ENCODE data around the gene PTPRN. TPM values are rescaled to one million over a fixed set of nuclear protein-coding genes. Genes with fewer than 3 reads are reported as not detected.
A peak's percentile ranks its signal among the peaks of the same experiment; 100 is the strongest.

PTPRN gene
- total and polyA plus RNA-seq, 9 of the 15 experiments (the other 6 are each of a cell fraction or from before 2014, with no cell fraction given), result 0.15 to 2.4 (median 0.43) TPM; not detected in 1

- Histone ChIP-seq H3K27me3 (ENCODE audit: control insufficient read depth in 2 of 2, insufficient read depth in 2 of 2, low read length in 2 of 2) (no peaks in the 10 kb centered on the region), H3K4me3 (no peak overlapping the region), H3K9me3 (replicated peaks; ENCODE audit: control insufficient read depth, insufficient read depth, low read depth, low read length) (no peaks in the 10 kb centered on the region), H3K27ac (ENCODE audit: extremely low read depth, low read depth, low read length) (peak overlapping the region; percentile 2; the same call in 1 of the 3 replicates), H3K4me1 (replicated peaks in 1 of 2; ENCODE audit: control insufficient read depth in 2 of 2, insufficient read depth in 2 of 2, low read length in 2 of 2) (peaks cover 44 to 67% of the 10 kb centered on the region in 2 experiments), H3K9ac (ENCODE audit: insufficient read depth in 1 of 2, low read depth in 2 of 2, low read length in 2 of 2) (peak overlapping the region; percentile 11 to 48; a peak in 3 of 4 replicates), H3K79me2 (ENCODE audit: control insufficient read depth, insufficient read depth, low read length) (no peaks in the 10 kb centered on the region), H3K9me1 (ENCODE audit: control insufficient read depth, insufficient read depth, low read length) (peaks cover 5% of the 10 kb centered on the region), H3K4me2 (ENCODE audit: insufficient read depth, low read length) (peak overlapping the region; percentile 90; the same call in 1 of the 2 replicates), H2AFZ (ENCODE audit: low read depth, low read length) (peak overlapping the region; percentile 91; the same call in 1 of the 2 replicates), H3K36me3 (ENCODE audit: control insufficient read depth, insufficient read depth, low read length) (no peaks in the 10 kb centered on the region), H4K20me1 (replicated peaks; ENCODE audit: control insufficient read depth, insufficient read depth, low read length) (no peaks in the 10 kb centered on the region)
- BruUV-seq (replicated peaks), result no TSS peak
- no peak for ATAC-seq
- in situ Hi-C loops (cut with MboI) (no loop called here), intact Hi-C loops (cut with micrococcal nuclease) (no loop called here)
- no peak for DNase-seq (ENCODE audit: extremely low read depth in 1 of 4, low spot score in 3 of 4)
- FAIRE-seq, result no peak
- 71% methylated on average over 4 of the region's 4 CpGs for WGBS (ENCODE audit: insufficient coverage, low coverage, missing lambda C conversion rate)
- ChIA-PET POLR2A (interaction anchor here (0.7 to 1.3 kb wide), 4 partner anchors 10 to 36 kb away, joined by 3 to 7 read pairs (median 4); partner anchors contain the start of genes GLB1L, STK16 and TUBA4A), CTCF (ENCODE audit: low intra/inter-chr PET ratio) (interaction anchor here (4.3 kb wide), 1 partner anchor 15 kb away, joined by 28 read pairs; no protein-coding TSS in a partner anchor)
- no peak for TF ChIP-seq ZZZ3 (IDR thresholded peaks at IDR 0.05)
- TF ChIP-seq USF1 (CRISPR knock-in tag; IDR thresholded peaks at IDR 0.05), result 0 out of 2 replicates have a peak, but pooled peaks have one; percentile 13
- no peak for TF ChIP-seq DLX4 (CRISPR knock-in tag; IDR thresholded peaks at IDR 0.05)
- TF ChIP-seq GTF2A2 (tag; IDR thresholded peaks at IDR 0.05), result no peak
- TF ChIP-seq FOSL1 (tag; conservative IDR thresholded peaks at IDR 0.05), result no peak
- no peak for TF ChIP-seq SRSF7 (optimal IDR thresholded peaks at IDR 0.05; ENCODE audit: low read depth, low read length)
These were observed 28.6 kb downstream of the PTPRN start for GRCh38 chr2:219280651-219281050.
